Hematopoietic multipotent progenitor cell treated with erythropoietin and hydrocortisone succinate and interleukin-3 and kit ligand, for 4 days (in vitro differentiated cells): ENCODE measurements around the gene KRT20.
A peak's percentile ranks its signal among the peaks of the same experiment; 100 is the strongest.
"Not testable (repeated sequence)": the region's sequence is repeated elsewhere in the genome, so short reads cannot be mapped to it uniquely, and the experiment has no call there.

Experiments
- DNase-seq: peaks from one replicate; pipeline ENCODE4 v3.0.0-alpha.2; 2015

The KRT20 gene

GRCh38 chr17:40895106-40895730 lies 10.2 kb upstream of the KRT20 start:
- peak; percentile 13 for DNase-seq

- no peak for DNase-seq
Measured at GRCh38 chr17:40888196-40888720, 3.2 kb upstream of the KRT20 start.

- no peak for DNase-seq
Measured at GRCh38 chr17:40886090-40886489, 1.0 kb upstream of the KRT20 start.

- DNase-seq: no peak
Measured at GRCh38 chr17:40883626-40884334, 1.3 kb downstream of the KRT20 start.

- no peak for DNase-seq
Measured at GRCh38 chr17:40883031-40883430, 2.0 kb downstream of the KRT20 start.

GRCh38 chr17:40879026-40879425 lies 6.0 kb downstream of the KRT20 start:
- DNase-seq: no peak

GRCh38 chr17:40878044-40878443 lies 7.0 kb downstream of the KRT20 start:
- no peak for DNase-seq

GRCh38 chr17:40873801-40874200 lies 11.2 kb downstream of the KRT20 start:
- no peak for DNase-seq

GRCh38 chr17:40873255-40873654 lies 11.8 kb downstream of the KRT20 start:
- no peak for DNase-seq

GRCh38 chr17:40872416-40872815 lies 12.6 kb downstream of the KRT20 start:
- no peak for DNase-seq

GRCh38 chr17:40871316-40871715 lies 13.7 kb downstream of the KRT20 start:
- DNase-seq: no peak

- no peak for DNase-seq
Measured at GRCh38 chr17:40870136-40870535, 14.9 kb downstream of the KRT20 start.

- DNase-seq: no peak
Measured at GRCh38 chr17:40866838-40867237, 18.2 kb downstream of the KRT20 start, which contains the start of gene KRT12. KRT12 (minus strand) TSS chr17:40867223; CDS start chr17:40867186, 37 bp downstream.

GRCh38 chr17:40864661-40865390 lies 20.2 kb downstream of the KRT20 start:
- no peak for DNase-seq

GRCh38 chr17:40862985-40863733 lies 21.9 kb downstream of the KRT20 start:
- peak; percentile 40 for DNase-seq

GRCh38 chr17:40859536-40859935 lies 25.5 kb downstream of the KRT20 start:
- no peak for DNase-seq

- not testable (repeated sequence) for DNase-seq
Measured at GRCh38 chr17:40858667-40859066, 26.4 kb downstream of the KRT20 start.

- DNase-seq: no peak
Measured at GRCh38 chr17:40857535-40857934, 27.5 kb downstream of the KRT20 start.

GRCh38 chr17:40854175-40854814 lies 30.7 kb downstream of the KRT20 start:
- peak; percentile 30 for DNase-seq

- DNase-seq: no peak
Measured at GRCh38 chr17:40852364-40852763, 32.7 kb downstream of the KRT20 start.

GRCh38 chr17:40850293-40850972 lies 34.6 kb downstream of the KRT20 start:
- DNase-seq: peak; percentile 37

- no peak for DNase-seq
Measured at GRCh38 chr17:40849723-40850122, 35.3 kb downstream of the KRT20 start.
